GM21786 (cell line): ENCODE measurements around the gene SRP14.

Experiments
- ATAC-seq: cut with Tn5 transposase; IDR thresholded peaks from one replicate; pipeline ENCODE4 v1.9.1; 2021; ENCODE audit not compliant: unreplicated experiment

Gene SRP14

DNA sequence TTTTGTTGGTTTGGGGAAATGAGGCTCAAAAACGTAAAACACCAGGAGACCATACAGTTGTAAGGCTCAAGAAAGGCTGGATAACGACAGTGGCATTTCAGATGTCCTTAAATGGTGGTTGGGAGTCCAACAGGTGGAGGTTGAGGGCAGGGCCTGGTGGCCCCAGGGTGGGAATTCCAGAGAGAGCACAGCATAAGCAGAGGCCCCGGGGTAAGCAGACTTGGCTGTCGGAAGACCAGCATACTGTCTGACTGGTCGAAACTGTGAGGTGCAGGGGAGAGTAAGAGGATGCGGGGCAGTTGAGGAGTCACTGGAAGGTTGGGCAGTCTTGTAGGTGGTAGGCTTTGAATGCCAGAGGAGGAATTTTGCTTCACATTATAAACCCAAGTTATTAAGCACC, 48.3 kb downstream of the SRP14 start:
- no peak for ATAC-seq

DNA sequence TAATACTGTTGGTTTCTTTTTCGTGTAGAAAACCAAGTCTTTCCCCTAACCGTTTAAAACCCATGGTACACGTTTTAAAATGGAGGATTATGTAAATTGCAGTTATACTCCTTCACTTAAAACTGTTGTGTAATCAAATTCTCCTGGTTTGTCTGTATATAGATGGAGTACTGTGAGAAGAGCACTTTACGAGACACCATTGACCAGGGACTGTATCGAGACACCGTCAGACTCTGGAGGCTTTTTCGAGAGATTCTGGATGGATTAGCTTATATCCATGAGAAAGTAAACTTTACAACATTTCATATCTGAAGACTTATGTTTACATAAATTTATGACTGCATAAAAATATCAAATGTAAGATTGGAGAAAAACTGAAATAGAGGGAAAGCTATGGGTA, 51.2 kb downstream of the SRP14 start:
- ATAC-seq, result no peak
